Measurements from ENCODE around the gene CREB5. TPM values are rescaled to one million over a fixed set of nuclear protein-coding genes. Genes with fewer than 3 reads are reported as not detected.

The CREB5 gene
- total and polyA plus RNA-seq, 2 of the 13 experiments (the other 11 are each of a cell fraction or from before 2014, with no cell fraction given), result 0.38 to 0.71 TPM

GRCh38 chr7:28792858-28793257 lies 380.5 kb downstream of the CREB5 start:
- Histone ChIP-seq H3K79me2 (ENCODE audit: insufficient read depth, low read length) (no peaks in the 10 kb centered on the region), H3K27ac (ENCODE audit: extremely low read length, insufficient read depth, low read length) (no peak overlapping the region), H3K27me3 (ENCODE audit: control insufficient read depth in 1 of 2, insufficient read depth in 2 of 2, low read length in 2 of 2) (peaks cover 0 to 1% of the 10 kb centered on the region in 2 experiments; a peak in 1 of 5 replicates), H3K9ac (ENCODE audit: insufficient read depth, low read depth, low read length) (no peak overlapping the region), H3K36me3 (replicated peaks in 1 of 2; ENCODE audit: control insufficient read depth in 1 of 2, insufficient read depth in 2 of 2, low read length in 2 of 2) (no peaks in the 10 kb centered on the region), H3K9me3 (ENCODE audit: low read length) (no peaks in the 10 kb centered on the region), H3K4me1 (ENCODE audit: insufficient read depth, low read length) (no peaks in the 10 kb centered on the region), H2AFZ (ENCODE audit: low read length) (no peak overlapping the region), H3K4me3 (replicated peaks in 1 of 3; ENCODE audit: insufficient read depth in 1 of 3, low read depth in 2 of 3, low read length in 3 of 3) (no peak overlapping the region), H3K4me2 (ENCODE audit: low read depth, low read length) (no peak overlapping the region), H4K20me1 (ENCODE audit: insufficient read depth, low read length) (no peaks in the 10 kb centered on the region)
- no TSS peak for BruUV-seq (replicated peaks)
- WGBS (ENCODE audit: low lambda C conversion rate), result 0% methylated on average over 2 of the region's 2 CpGs
- in situ Hi-C loops (cut with HindIII; ENCODE audit: extremely low pct_ligation_motif_present, low pct_unique_long_range_greater_than_20kb) (no loop called here), intact Hi-C loops (cut with micrococcal nuclease; ENCODE audit: unreplicated experiment) (no loop called here)
- FAIRE-seq, result no peak
- ATAC-seq, result no peak
- POLR2A ChIA-PET, result no interaction called here
- DNase-seq (ENCODE audit: low spot score), result no peak
- TF ChIP-seq, protein P1, sequence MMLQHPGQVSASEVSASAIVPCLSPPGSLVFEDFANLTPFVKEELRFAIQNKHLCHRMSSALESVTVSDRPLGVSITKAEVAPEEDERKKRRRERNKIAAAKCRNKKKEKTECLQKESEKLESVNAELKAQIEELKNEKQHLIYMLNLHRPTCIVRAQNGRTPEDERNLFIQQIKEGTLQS (CRISPR knock-in tag; IDR thresholded peaks at IDR 0.05), result no peak
- no peak for TF ChIP-seq ZBTB38 (CRISPR knock-in tag; IDR thresholded peaks at IDR 0.05)
- TF ChIP-seq MED1 (CRISPR knock-in tag; IDR thresholded peaks at IDR 0.05), result no peak
- no peak for TF ChIP-seq ZNF383 (CRISPR knock-in tag; IDR thresholded peaks at IDR 0.05; ENCODE audit: borderline replicate concordance)
- TF ChIP-seq SMAD9 (CRISPR knock-in tag; IDR thresholded peaks at IDR 0.05), result no peak
- TF ChIP-seq, protein P2, sequence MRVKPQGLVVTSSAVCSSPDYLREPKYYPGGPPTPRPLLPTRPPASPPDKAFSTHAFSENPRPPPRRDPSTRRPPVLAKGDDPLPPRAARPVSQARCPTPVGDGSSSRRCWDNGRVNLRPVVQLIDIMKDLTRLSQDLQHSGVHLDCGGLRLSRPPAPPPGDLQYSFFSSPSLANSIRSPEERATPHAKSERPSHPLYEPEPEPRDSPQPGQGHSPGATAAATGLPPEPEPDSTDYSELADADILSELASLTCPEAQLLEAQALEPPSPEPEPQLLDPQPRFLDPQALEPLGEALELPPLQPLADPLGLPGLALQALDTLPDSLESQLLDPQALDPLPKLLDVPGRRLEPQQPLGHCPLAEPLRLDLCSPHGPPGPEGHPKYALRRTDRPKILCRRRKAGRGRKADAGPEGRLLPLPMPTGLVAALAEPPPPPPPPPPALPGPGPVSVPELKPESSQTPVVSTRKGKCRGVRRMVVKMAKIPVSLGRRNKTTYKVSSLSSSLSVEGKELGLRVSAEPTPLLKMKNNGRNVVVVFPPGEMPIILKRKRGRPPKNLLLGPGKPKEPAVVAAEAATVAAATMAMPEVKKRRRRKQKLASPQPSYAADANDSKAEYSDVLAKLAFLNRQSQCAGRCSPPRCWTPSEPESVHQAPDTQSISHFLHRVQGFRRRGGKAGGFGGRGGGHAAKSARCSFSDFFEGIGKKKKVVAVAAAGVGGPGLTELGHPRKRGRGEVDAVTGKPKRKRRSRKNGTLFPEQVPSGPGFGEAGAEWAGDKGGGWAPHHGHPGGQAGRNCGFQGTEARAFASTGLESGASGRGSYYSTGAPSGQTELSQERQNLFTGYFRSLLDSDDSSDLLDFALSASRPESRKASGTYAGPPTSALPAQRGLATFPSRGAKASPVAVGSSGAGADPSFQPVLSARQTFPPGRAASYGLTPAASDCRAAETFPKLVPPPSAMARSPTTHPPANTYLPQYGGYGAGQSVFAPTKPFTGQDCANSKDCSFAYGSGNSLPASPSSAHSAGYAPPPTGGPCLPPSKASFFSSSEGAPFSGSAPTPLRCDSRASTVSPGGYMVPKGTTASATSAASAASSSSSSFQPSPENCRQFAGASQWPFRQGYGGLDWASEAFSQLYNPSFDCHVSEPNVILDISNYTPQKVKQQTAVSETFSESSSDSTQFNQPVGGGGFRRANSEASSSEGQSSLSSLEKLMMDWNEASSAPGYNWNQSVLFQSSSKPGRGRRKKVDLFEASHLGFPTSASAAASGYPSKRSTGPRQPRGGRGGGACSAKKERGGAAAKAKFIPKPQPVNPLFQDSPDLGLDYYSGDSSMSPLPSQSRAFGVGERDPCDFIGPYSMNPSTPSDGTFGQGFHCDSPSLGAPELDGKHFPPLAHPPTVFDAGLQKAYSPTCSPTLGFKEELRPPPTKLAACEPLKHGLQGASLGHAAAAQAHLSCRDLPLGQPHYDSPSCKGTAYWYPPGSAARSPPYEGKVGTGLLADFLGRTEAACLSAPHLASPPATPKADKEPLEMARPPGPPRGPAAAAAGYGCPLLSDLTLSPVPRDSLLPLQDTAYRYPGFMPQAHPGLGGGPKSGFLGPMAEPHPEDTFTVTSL (CRISPR knock-in tag; IDR thresholded peaks at IDR 0.05; ENCODE audit: borderline replicate concordance), result no peak
- no peak for TF ChIP-seq ZBTB4 (CRISPR knock-in tag; IDR thresholded peaks at IDR 0.05; ENCODE audit: borderline replicate concordance)
- CTCF ChIA-PET (ENCODE audit: low intra/inter-chr PET ratio, low total read pairs), result no interaction called here
